ENCODE measurements around the gene C12orf57. TPM values are rescaled to one million over a fixed set of nuclear protein-coding genes. Genes with fewer than 3 reads are reported as not detected.

Gene C12orf57
- total RNA-seq, 1 experiment from 2014 or later, result 111 TPM

- H3K4me3 Mint-ChIP-seq (ENCODE audit: unreplicated experiment), result no peak overlapping the region
- peaks cover 7% of the 10 kb centered on the region for H3K36me3 Mint-ChIP-seq (ENCODE audit: insufficient read depth, unreplicated experiment)
- CTCF ChIA-PET, result interaction anchor here (1.7 kb wide), 1 partner anchor 48 kb away, joined by 5 read pairs; no protein-coding TSS in a partner anchor
- H3K4me1 Mint-ChIP-seq (ENCODE audit: low read depth, unreplicated experiment), result peaks cover 9% of the 10 kb centered on the region
- Histone ChIP-seq H3K4me3 (ENCODE audit: low read depth, low read length) (no peak overlapping the region), H3K9me3 (no peaks in the 10 kb centered on the region), H3K27me3 (replicated peaks; ENCODE audit: control insufficient read depth, insufficient read depth, low read length) (no peaks in the 10 kb centered on the region), H3K4me1 (peaks cover 14% of the 10 kb centered on the region), H3K36me3 (ENCODE audit: control insufficient read depth, insufficient read depth, low read length) (peaks cover 1% of the 10 kb centered on the region)
- no peaks in the 10 kb centered on the region for H3K9me3 Mint-ChIP-seq (ENCODE audit: unreplicated experiment)
- no peak overlapping the region for H3K27ac Mint-ChIP-seq (ENCODE audit: unreplicated experiment)
- no peak for DNase-seq
- no TSS peak for BruUV-seq (replicated peaks)
- no peak for TF ChIP-seq CTCF (IDR thresholded peaks at IDR 0.05; ENCODE audit: insufficient read depth in 1 of 2, low read depth in 1 of 2, low read length in 1 of 2, severe bottlenecking in 1 of 2, unreplicated experiment in 1 of 2)
- no peaks in the 10 kb centered on the region for H3K27me3 Mint-ChIP-seq (ENCODE audit: insufficient read depth, unreplicated experiment)
- POLR2A ChIA-PET, result interaction anchor here (1.2 to 1.3 kb wide), 2 partner anchors 26 to 65 kb away, joined by 4 to 6 read pairs; partner anchors contain the start of genes C12orf57, RNU7-1 and USP5
- intact Hi-C loops (cut with micrococcal nuclease; ENCODE audit: unreplicated experiment), result no loop called here
Observed at GRCh38 chr12:6917491-6918231, 26.2 kb upstream of the C12orf57 start.

- no TSS peak for BruUV-seq (replicated peaks)
Observed at GRCh38 chr12:6919588-6919987, 24.2 kb upstream of the C12orf57 start.

GRCh38 chr12:6921539-6921938 lies 22.3 kb upstream of the C12orf57 start:
- H3K27me3 ChIP-seq (replicated peaks; ENCODE audit: control insufficient read depth, insufficient read depth, low read length), result no peaks in the 10 kb centered on the region
- peaks cover 16% of the 10 kb centered on the region for H3K4me1 ChIP-seq
- no peak overlapping the region for H3K27ac Mint-ChIP-seq (ENCODE audit: unreplicated experiment)
- no peak overlapping the region for H3K4me3 Mint-ChIP-seq (ENCODE audit: unreplicated experiment)
- no TSS peak for BruUV-seq (replicated peaks)
- no peaks in the 10 kb centered on the region for H3K27me3 Mint-ChIP-seq (ENCODE audit: insufficient read depth, unreplicated experiment)
- H3K36me3 ChIP-seq (ENCODE audit: control insufficient read depth, insufficient read depth, low read length), result peaks cover 1% of the 10 kb centered on the region
- intact Hi-C loops (cut with micrococcal nuclease; ENCODE audit: unreplicated experiment), result no loop called here
- no peak overlapping the region for H3K4me3 ChIP-seq (ENCODE audit: low read depth, low read length)
- H3K9me3 Mint-ChIP-seq (ENCODE audit: unreplicated experiment), result no peaks in the 10 kb centered on the region
- H3K36me3 Mint-ChIP-seq (ENCODE audit: insufficient read depth, unreplicated experiment), result peaks cover 6% of the 10 kb centered on the region
- H3K4me1 Mint-ChIP-seq (ENCODE audit: low read depth, unreplicated experiment), result peaks cover 23% of the 10 kb centered on the region
- ChIA-PET CTCF (interaction anchor here (0.6 kb wide), 1 partner anchor 1837 kb away, joined by 3 read pairs; no protein-coding TSS in a partner anchor), POLR2A (no interaction called here)
- no peaks in the 10 kb centered on the region for H3K9me3 ChIP-seq
- DNase-seq, result no peak
- no peak for TF ChIP-seq CTCF (IDR thresholded peaks at IDR 0.05; ENCODE audit: insufficient read depth in 1 of 2, low read depth in 1 of 2, low read length in 1 of 2, severe bottlenecking in 1 of 2, unreplicated experiment in 1 of 2)

More at GRCh38 chr12:6919588-6919987, 24.2 kb upstream of the C12orf57 start:
- no peaks in the 10 kb centered on the region for H3K27me3 ChIP-seq (replicated peaks; ENCODE audit: control insufficient read depth, insufficient read depth, low read length)
- peaks cover 1% of the 10 kb centered on the region for H3K36me3 ChIP-seq (ENCODE audit: control insufficient read depth, insufficient read depth, low read length)
- H3K4me1 Mint-ChIP-seq (ENCODE audit: low read depth, unreplicated experiment), result peaks cover 5% of the 10 kb centered on the region
- no peak for TF ChIP-seq CTCF (IDR thresholded peaks at IDR 0.05; ENCODE audit: insufficient read depth in 1 of 2, low read depth in 1 of 2, low read length in 1 of 2, severe bottlenecking in 1 of 2, unreplicated experiment in 1 of 2)
- no peak for DNase-seq
- peaks cover 7% of the 10 kb centered on the region for H3K36me3 Mint-ChIP-seq (ENCODE audit: insufficient read depth, unreplicated experiment)
- CTCF ChIA-PET, result no interaction called here
- intact Hi-C loops (cut with micrococcal nuclease; ENCODE audit: unreplicated experiment), result no loop called here
- no peak overlapping the region for H3K4me3 ChIP-seq (ENCODE audit: low read depth, low read length)
- POLR2A ChIA-PET, result interaction anchor here (0.6 kb wide), 1 partner anchor 194 kb away, joined by 11 read pairs; no protein-coding TSS in a partner anchor
- H3K4me3 Mint-ChIP-seq (ENCODE audit: unreplicated experiment), result no peak overlapping the region
- H3K9me3 Mint-ChIP-seq (ENCODE audit: unreplicated experiment), result no peaks in the 10 kb centered on the region
- peaks cover 11% of the 10 kb centered on the region for H3K4me1 ChIP-seq
- H3K9me3 ChIP-seq, result no peaks in the 10 kb centered on the region
- no peaks in the 10 kb centered on the region for H3K27me3 Mint-ChIP-seq (ENCODE audit: insufficient read depth, unreplicated experiment)
- no peak overlapping the region for H3K27ac Mint-ChIP-seq (ENCODE audit: unreplicated experiment)

Data from Caco-2 (cell line).